Thyroid gland (tissue), 4 donors: ENCODE results near the gene TMEM120B. TPM values are rescaled to one million over a fixed set of nuclear protein-coding genes. Genes with fewer than 3 reads are reported as not detected.
A peak's percentile ranks its signal among the peaks of the same experiment; 100 is the strongest.
"Not testable (repeated sequence)": the region's sequence is repeated elsewhere in the genome, so short reads cannot be mapped to it uniquely, and the experiment has no call there.

Experiments
- DNase-seq, 2 donors: peaks; one replicate each; pipeline ENCODE4 v3.0.0-alpha.2; 2019
- H3K27ac ChIP-seq, 3 donors: fragments of 200-600 bp; sonication (generic); 1 replicate in 2 of 3; 2 replicates in 1 of 3; pipeline ENCODE4 v1.5.1; 2016 to 2019; ENCODE audit warnings: mild to moderate bottlenecking in 1 of 3, moderate library complexity in 1 of 3
- H3K27me3 ChIP-seq: fragments of 200-600 bp; sonication (generic); one replicate; pipeline ENCODE4 v1.5.1; 2019
- H3K36me3 ChIP-seq, 2 donors: fragments of 200-600 bp; sonication (generic); one replicate each; pipeline ENCODE4 v1.5.1; 2016 to 2019
- H3K4me1 ChIP-seq, 2 donors: fragments of 200-600 bp; sonication (generic); one replicate each; pipeline ENCODE4 v1.5.1; 2017 to 2019
- H3K4me3 ChIP-seq, 3 donors: fragments of 200-600 bp; sonication (generic); replicated peaks in 1 of 3; 1 replicate in 2 of 3; 2 replicates in 1 of 3; pipeline ENCODE4 v1.5.1; 2016; ENCODE audit warnings: mild to moderate bottlenecking in 1 of 3
- H3K9me3 ChIP-seq: fragments of 200-600 bp; sonication (generic); one replicate; pipeline ENCODE4 v1.5.1; 2017
- CTCF ChIP-seq, 6 experiments: fragments of 200-600 bp in 3 of 6; fragments of 450-650 bp in 3 of 6; sonication (generic) in 3 of 6; IDR thresholded peaks; one replicate each; pipeline ENCODE4 v1.5.1; 2016 to 2019; ENCODE audit warnings: antibody characterized with exemption in 6 of 6, mild to moderate bottlenecking in 2 of 6, inconsistent platforms in 1 of 6, moderate library complexity in 1 of 6
- POLR2A ChIP-seq, 2 donors: fragments of 450-650 bp; IDR thresholded peaks; one replicate each; pipeline ENCODE4 v1.6.1; 2017; ENCODE audit warnings: antibody characterized with exemption in 2 of 2, mild to moderate bottlenecking in 2 of 2, moderate library complexity in 1 of 2
- WGBS, 2 donors: methylation state at CpG; one replicate each; pipeline ENCODE4 v1.1.5; 2017; 5-methylcytosine and 5-hydroxymethylcytosine counted together
- intact Hi-C: fragments of 100-400 bp; cut with DNase I; formaldehyde crosslinking; loops from one replicate; pipeline ENCODE4 v1.15.1; 2023
- total RNA-seq, 4 donors: library from RNA; depleted of rRNA; stranded (reverse); fragments of >200 nt; gene quantifications; one replicate each; pipeline ENCODE4 v1.2.3, GENCODE V29; 2016

TMEM120B gene
- total RNA-seq, 4 donors from 2014 or later = 12.5 to 15.4 (median 14.2) TPM

GRCh38 chr12:121688966-121689365, 23.6 kb upstream of the TMEM120B start:
- intact Hi-C loops = no loop called here
- no peaks in the 10 kb centered on the region for H3K9me3 ChIP-seq
- 81 to 92% methylated on average over 3 of the region's 3 CpGs for WGBS, 2 donors

GRCh38 chr12:121689430-121689829, 23.1 kb upstream of the TMEM120B start:
- TF ChIP-seq POLR2A (IDR thresholded peaks at IDR 0.05) = no peak
- no peak for TF ChIP-seq CTCF (IDR thresholded peaks at IDR 0.05)
- no peak overlapping the region for H3K4me3 ChIP-seq
- H3K27me3 ChIP-seq = no peaks in the 10 kb centered on the region
- intact Hi-C loops = no loop called here
- H3K27ac ChIP-seq = no peak overlapping the region
- H3K4me1 ChIP-seq = peaks cover 6 to 7% of the 10 kb centered on the region in 2 donors
- no peaks in the 10 kb centered on the region for H3K9me3 ChIP-seq
- no peaks in the 10 kb centered on the region for H3K36me3 ChIP-seq
- DNase-seq = no peak
- 95 to 97% methylated on average over 2 of the region's 2 CpGs for WGBS, 2 donors

More at GRCh38 chr12:121688966-121689365, 23.6 kb upstream of the TMEM120B start:
- TF ChIP-seq POLR2A (IDR thresholded peaks at IDR 0.05) = no peak
- TF ChIP-seq CTCF (IDR thresholded peaks at IDR 0.05) = no peak
- H3K27me3 ChIP-seq = no peaks in the 10 kb centered on the region
- DNase-seq = no peak
- no peak overlapping the region for H3K4me3 ChIP-seq
- H3K36me3 ChIP-seq = no peaks in the 10 kb centered on the region
- H3K4me1 ChIP-seq = peaks cover 6 to 7% of the 10 kb centered on the region in 2 donors
- no peak overlapping the region for H3K27ac ChIP-seq

DNA sequence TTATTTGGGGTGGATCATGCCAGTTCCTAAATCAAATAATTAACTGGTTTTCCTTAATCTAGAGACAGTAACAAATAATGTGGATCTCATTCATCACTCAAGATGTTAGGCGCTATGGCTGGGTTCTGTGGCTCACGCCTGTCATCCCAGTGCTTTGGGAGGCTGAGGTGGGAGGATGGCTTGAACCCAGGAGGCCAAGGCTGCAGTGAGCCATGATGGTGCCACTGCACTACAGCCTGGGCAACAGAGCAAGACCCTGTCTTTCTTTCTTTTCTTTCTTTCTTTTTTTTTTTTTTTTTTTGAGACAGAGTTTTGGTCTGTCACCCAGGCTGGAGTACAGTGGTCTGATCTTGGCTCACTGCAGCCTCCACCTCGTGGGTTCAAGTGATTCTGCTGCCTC, 19.8 kb upstream of the TMEM120B start:
- intact Hi-C loops, H3K9me3 ChIP-seq, H3K27me3 ChIP-seq, H3K27ac ChIP-seq, H3K36me3 ChIP-seq, H3K4me3 ChIP-seq, H3K4me1 ChIP-seq, DNase-seq: not testable (repeated sequence)
- 62 to 71% methylated on average over 3 of the region's 3 CpGs for WGBS, 2 donors

DNA sequence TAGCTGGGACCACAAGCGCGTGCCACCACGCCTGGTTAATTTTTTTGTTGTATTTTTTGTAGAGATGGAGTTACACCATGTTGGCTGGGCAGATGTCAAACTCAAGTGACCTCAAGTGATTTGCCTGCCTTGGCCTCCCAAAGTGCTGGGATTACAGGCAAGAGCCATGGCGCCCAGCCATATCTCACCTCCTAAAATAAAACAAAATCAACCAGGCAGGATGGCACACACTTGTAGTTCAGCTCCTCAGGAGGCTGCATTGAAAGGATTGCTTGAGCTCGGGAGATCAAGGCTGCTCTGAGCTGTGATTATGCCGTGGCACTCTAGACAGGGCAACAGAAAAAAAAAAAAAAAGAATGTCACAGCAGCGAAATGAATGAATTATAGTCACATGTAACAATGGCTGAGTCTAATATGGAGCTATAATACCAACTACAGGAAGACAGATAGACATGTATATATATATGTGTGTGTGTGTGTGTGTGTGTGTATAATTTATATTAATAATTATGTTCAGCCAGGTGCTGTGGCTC, 19.3 kb upstream of the TMEM120B start:
- peak; percentile 74 for DNase-seq
- Histone ChIP-seq H3K4me3 (no peak overlapping the region), H3K9me3 (no peaks in the 10 kb centered on the region), H3K4me1 (peaks cover 0 to 3% of the 10 kb centered on the region in 2 donors), H3K27me3 (no peaks in the 10 kb centered on the region), H3K36me3 (no peaks in the 10 kb centered on the region), H3K27ac (no peak overlapping the region)
- intact Hi-C loops = no loop called here
- 27 to 46% methylated on average over 7 of the region's 7 CpGs for WGBS, 2 donors
- TF ChIP-seq CTCF (IDR thresholded peaks at IDR 0.05) (no peak), POLR2A (IDR thresholded peaks at IDR 0.05) (no peak)

DNA sequence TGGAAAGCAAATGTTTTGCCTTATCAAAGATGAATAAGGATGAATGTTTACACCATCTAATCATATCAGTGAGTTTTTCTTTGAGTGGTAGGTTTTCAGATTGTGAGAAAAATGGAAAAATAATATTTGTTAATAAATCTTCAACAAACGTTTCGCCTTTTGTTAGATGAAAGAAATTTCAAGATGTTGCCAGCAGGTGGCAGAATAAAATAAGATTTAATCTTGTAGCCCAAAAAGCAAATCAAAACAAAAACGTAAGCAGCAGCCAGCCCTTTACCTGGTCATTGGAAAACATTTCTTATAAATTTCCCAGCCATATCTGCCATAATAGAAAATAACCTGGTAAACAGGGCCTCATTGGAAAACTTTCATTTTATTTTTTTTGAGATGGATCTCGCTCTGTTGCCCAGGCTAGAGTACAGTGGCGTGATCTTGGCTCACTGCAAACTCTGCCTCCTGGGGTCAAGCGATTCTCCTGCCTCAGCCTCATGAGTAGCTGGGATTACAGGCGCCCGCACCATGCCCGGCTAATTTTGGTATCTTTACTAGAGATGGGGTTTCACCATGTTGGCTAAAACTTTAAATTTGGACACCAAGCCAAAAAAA, 15.4 kb upstream of the TMEM120B start:
- Histone ChIP-seq H3K4me3 (no peak overlapping the region), H3K9me3 (no peaks in the 10 kb centered on the region), H3K27ac (no peak overlapping the region), H3K4me1 (peaks cover 14 to 20% of the 10 kb centered on the region in 2 donors), H3K36me3 (no peaks in the 10 kb centered on the region), H3K27me3 (no peaks in the 10 kb centered on the region)
- TF ChIP-seq CTCF (IDR thresholded peaks at IDR 0.05) (peak in 5 of 6 experiments; percentile 17 to 83 (median 49)), POLR2A (IDR thresholded peaks at IDR 0.05) (no peak)
- no peak for DNase-seq
- intact Hi-C loops = loop anchor here (5.0 kb wide), 2 partner anchors 95 to 115 kb away; partner anchors contain the start of gene RHOF
- WGBS, 2 donors = 41 to 49% methylated on average over 9 of the region's 9 CpGs

DNA sequence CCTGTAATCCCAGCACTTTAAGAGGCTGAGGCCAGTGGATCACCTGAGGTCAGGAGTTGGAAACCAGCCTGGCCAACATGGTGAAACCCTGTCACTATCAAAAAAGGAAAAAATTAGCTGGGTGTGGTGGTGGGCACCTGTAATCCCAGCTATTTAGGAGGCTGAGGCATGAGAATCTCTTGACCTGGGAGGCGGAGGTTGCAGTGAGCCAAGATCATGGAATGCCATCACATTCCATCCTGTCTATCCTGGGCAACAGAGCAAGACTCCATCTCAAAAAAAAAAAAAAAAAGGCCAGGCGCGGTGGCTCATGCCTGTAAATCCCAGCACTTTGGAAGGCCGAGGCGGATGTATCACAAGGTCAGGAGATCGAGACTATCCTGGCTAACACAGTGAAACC, 14.7 kb upstream of the TMEM120B start:
- intact Hi-C loops = loop anchor here (5.0 kb wide), 2 partner anchors 94 to 114 kb away; partner anchors contain the start of gene RHOF
- H3K4me1 ChIP-seq = peaks cover 21 to 26% of the 10 kb centered on the region in 2 donors
- H3K9me3 ChIP-seq, H3K27ac ChIP-seq, H3K27me3 ChIP-seq, DNase-seq, H3K4me3 ChIP-seq, H3K36me3 ChIP-seq: not testable (repeated sequence)
- WGBS, 2 donors = 88 to 96% methylated on average over 6 of the region's 6 CpGs
